NT2/D1 (cell line): ENCODE results near the gene FGFR1OP2.

Source experiments
- DNase-seq: peaks from one replicate; pipeline ENCODE4 v3.0.0-alpha.2; 2011; ENCODE audit warnings: low read depth, low spot score
- H3K27me3 ChIP-seq: 2 replicates; pipeline ENCODE4 v1.6.0; 2011; ENCODE audit warnings: mild to moderate bottlenecking; ENCODE audit not compliant: insufficient read length, insufficient read depth
- H3K36me3 ChIP-seq: 2 replicates; pipeline ENCODE4 v1.6.1; 2011; ENCODE audit warnings: mild to moderate bottlenecking, low read length, mixed read lengths; ENCODE audit not compliant: insufficient read depth, insufficient read length
- H3K4me1 ChIP-seq: 2 replicates; pipeline ENCODE4 v1.5.1; 2011; ENCODE audit not compliant: insufficient read depth, insufficient read length
- H3K4me3 ChIP-seq: 2 replicates; pipeline ENCODE4 v1.5.1; 2011; ENCODE audit warnings: low read depth; ENCODE audit not compliant: insufficient read length
- H3K9ac ChIP-seq: 2 replicates; pipeline ENCODE4 v1.6.0; 2011; ENCODE audit warnings: low read depth; ENCODE audit not compliant: insufficient read length
- H3K9me3 ChIP-seq: 2 replicates; pipeline ENCODE4 v1.5.1; 2011; ENCODE audit warnings: mild to moderate bottlenecking, low read length; ENCODE audit not compliant: insufficient read depth
- SUZ12 ChIP-seq: IDR thresholded peaks from 2 replicates; pipeline ENCODE4 v1.6.1; 2011; ENCODE audit not compliant: insufficient read length, insufficient read depth; ENCODE audit errors: extremely low read depth
- YY1 ChIP-seq: IDR thresholded peaks from 2 replicates; pipeline ENCODE4 v1.6.1; 2011; ENCODE audit not compliant: insufficient read length, insufficient read depth
- ZNF274 ChIP-seq: IDR thresholded peaks from 2 replicates; pipeline ENCODE4 v1.6.1; 2011; ENCODE audit warnings: mild to moderate bottlenecking, low read depth, low read length

The FGFR1OP2 gene

DNA sequence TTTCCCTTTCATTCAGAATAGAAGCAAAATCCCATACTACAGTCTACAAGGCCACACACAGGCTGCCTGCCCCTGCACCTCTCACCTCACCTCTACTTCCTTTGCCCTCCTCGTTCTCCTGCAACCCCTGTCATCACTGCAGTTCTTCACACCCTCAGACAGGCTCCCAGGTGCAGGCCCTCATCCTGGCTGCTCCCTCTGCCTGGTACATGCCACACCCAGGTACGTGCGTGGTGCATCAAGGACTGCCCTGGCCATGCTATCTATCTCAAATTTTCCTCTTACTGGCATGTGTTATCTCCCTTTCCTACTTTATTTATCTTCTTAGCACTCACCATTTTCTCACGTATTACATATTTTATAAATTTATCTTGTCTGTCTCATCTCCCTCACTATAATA lies 51.6 kb downstream of the FGFR1OP2 start:
- Histone ChIP-seq H3K9me3 (no peaks in the 10 kb centered on the region), H3K27me3 (no peaks in the 10 kb centered on the region), H3K4me3 (no peak overlapping the region), H3K4me1 (no peaks in the 10 kb centered on the region), H3K9ac (no peak overlapping the region), H3K36me3 (peaks cover 57% of the 10 kb centered on the region)
- no peak for TF ChIP-seq YY1
- TF ChIP-seq SUZ12: no peak
- TF ChIP-seq ZNF274: no peak
- DNase-seq: no peak

DNA sequence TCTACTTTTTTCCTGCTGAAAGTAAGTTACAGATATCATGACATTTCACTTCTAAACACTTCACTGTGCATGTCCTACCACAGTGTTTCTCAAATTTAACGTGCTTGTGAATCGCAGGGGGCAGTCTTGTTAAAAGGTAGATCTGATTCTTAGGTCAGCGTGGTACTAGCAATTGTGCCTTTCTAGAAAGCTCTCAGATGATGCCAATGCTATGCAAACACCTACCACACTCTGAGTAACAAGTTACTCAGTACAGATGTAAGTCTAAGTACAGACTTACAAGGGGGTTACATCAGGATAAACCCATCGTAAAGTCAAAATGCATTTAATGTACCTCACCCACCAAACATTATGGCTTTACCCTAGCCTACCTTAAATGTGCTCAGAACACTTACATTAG lies 53.6 kb downstream of the FGFR1OP2 start:
- Histone ChIP-seq H3K27me3 (no peaks in the 10 kb centered on the region), H3K9ac (no peak overlapping the region), H3K4me1 (no peaks in the 10 kb centered on the region), H3K36me3 (peaks cover 72% of the 10 kb centered on the region), H3K4me3 (no peak overlapping the region), H3K9me3 (no peaks in the 10 kb centered on the region)
- no peak for TF ChIP-seq YY1
- DNase-seq: no peak

DNA sequence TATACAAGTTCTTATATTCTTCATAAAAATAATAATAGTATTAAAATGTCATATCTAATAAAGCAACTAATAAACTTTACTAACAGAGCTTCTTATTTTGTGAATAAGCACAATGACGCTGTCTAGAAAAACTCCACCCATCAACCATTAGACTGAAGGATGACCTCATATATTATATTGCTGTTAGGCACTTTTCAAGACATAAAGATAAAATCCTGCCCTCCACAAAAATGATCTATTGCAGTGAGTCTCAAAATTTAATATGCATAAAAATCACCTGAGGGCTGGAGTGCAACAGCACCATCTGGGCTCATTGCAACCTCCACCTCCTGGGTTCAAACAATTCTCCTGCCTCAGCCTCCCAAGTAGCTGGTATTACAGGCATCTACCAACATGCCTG lies 55.8 kb downstream of the FGFR1OP2 start:
- Histone ChIP-seq H3K9ac (no peak overlapping the region), H3K27me3 (no peaks in the 10 kb centered on the region), H3K9me3 (no peaks in the 10 kb centered on the region), H3K36me3 (peaks cover 66% of the 10 kb centered on the region), H3K4me3 (no peak overlapping the region), H3K4me1 (no peaks in the 10 kb centered on the region)
- no peak for DNase-seq
- TF ChIP-seq YY1 (no peak), SUZ12 (no peak), ZNF274 (no peak)

DNA sequence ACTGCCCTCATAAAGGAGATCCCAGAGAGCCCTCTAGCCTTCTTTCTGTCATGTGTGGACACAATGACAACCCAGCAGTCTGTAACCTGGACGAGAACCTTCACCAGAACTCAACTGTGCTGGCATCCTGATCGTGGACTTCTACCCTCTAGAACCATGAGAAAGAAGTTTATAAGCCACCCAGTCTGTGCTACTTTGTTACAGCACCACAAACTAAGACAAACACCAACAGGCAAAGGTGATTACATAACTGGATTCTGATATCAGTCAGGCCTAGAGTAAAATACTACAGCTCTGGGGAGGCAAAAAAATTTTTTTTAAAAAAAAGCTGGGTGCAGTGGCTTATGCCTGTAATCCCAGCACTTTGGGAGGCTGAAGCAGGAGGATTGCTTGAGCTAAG lies 57.4 kb downstream of the FGFR1OP2 start:
- no peaks in the 10 kb centered on the region for H3K9me3 ChIP-seq
- no peak for DNase-seq
- H3K4me1 ChIP-seq: no peaks in the 10 kb centered on the region
- no peak overlapping the region for H3K9ac ChIP-seq
- no peak overlapping the region for H3K4me3 ChIP-seq
- TF ChIP-seq SUZ12 (no peak), ZNF274 (no peak), YY1 (no peak)
- H3K36me3 ChIP-seq: peaks cover 58% of the 10 kb centered on the region
- no peaks in the 10 kb centered on the region for H3K27me3 ChIP-seq

DNA sequence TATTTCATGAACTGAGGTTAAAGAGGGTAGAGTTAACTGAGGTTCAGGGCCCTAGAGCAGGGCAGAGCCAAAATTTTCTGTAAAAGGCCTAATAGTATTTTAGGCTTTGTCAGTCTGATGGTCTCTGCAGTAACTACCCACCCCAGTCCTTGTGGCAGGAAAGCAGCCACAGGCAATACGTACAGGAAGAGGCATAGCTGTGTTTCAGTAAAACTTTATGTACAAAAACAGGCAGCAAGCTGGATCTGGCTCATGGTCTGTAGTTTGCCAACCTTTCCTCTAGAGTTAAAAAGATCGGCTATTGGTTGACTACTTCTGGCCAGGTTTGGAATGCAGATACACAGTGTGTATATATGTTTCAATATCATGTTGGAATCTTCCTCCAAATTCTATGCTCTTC lies 58.7 kb downstream of the FGFR1OP2 start:
- Histone ChIP-seq H3K9ac (no peak overlapping the region), H3K36me3 (peaks cover 63% of the 10 kb centered on the region), H3K27me3 (no peaks in the 10 kb centered on the region), H3K4me1 (no peaks in the 10 kb centered on the region), H3K9me3 (no peaks in the 10 kb centered on the region), H3K4me3 (no peak overlapping the region)
- no peak for DNase-seq
- no peak for TF ChIP-seq SUZ12
- TF ChIP-seq YY1: no peak
- TF ChIP-seq ZNF274: no peak

DNA sequence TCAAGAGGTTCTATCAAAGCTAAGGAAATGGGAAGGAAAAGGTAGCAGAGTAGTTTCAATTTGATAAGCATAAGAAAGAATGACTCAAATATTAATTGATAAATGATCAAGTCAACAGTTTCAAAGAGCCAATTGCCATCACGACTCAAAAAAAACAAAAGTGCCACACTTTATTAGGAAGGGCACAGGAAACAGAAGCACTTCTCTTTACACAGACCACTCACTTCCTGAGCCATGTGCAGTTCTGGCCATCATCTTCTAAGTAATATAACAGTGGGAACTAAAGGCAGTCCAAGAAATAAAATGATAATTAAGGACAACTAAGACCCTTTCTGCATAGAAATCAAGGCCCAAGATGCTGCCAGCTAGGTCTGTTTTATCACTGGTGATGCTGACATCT lies 62.7 kb downstream of the FGFR1OP2 start:
- Histone ChIP-seq H3K4me3 (no peak overlapping the region), H3K36me3 (peaks cover 39% of the 10 kb centered on the region), H3K4me1 (no peaks in the 10 kb centered on the region), H3K9ac (no peak overlapping the region), H3K27me3 (no peaks in the 10 kb centered on the region), H3K9me3 (no peaks in the 10 kb centered on the region)
- TF ChIP-seq YY1: no peak
- TF ChIP-seq SUZ12: no peak
- no peak for TF ChIP-seq ZNF274
- DNase-seq: no peak

DNA sequence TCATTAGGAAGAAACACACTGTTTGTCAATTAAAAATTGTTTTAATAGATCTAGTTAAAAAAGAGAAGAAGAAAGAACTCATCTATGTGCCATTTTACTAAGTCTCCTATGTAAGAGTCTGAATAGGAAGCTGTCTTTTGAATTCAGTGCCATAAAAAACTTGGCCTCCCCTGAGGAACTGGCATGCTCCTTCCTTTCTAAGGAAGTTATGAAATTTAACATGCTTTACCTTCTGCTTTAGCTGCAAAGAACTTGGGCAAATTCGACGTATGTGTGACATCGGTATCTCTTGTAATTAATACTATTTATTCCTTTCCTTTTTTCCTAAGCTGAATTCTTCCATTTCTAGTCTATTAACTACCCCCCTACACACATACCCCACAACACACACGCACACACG lies 63.4 kb downstream of the FGFR1OP2 start:
- no peaks in the 10 kb centered on the region for H3K27me3 ChIP-seq
- no peak overlapping the region for H3K9ac ChIP-seq
- TF ChIP-seq SUZ12 (no peak), ZNF274 (no peak), YY1 (no peak)
- no peak overlapping the region for H3K4me3 ChIP-seq
- DNase-seq: no peak
- peaks cover 32% of the 10 kb centered on the region for H3K36me3 ChIP-seq
- H3K4me1 ChIP-seq: no peaks in the 10 kb centered on the region
- no peaks in the 10 kb centered on the region for H3K9me3 ChIP-seq

DNA sequence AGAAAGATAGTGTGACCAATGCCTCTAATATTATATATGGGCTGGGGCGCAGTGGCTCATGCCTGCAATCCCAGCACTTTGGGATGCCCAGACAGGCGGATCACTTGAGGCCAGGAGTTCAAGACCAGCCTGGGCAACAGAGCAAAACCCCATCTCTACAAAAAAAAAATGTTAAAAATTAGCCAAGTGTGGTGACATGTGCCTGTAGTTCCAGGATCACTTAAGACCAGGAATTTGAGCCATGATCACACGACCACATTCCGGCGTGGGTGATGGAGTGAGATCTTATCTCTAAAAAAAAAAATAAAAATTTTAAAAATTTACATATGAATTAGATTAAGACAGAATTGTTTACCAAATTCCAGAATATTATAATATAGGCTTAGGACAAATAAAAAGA lies 63.9 kb downstream of the FGFR1OP2 start:
- no peaks in the 10 kb centered on the region for H3K4me1 ChIP-seq
- no peaks in the 10 kb centered on the region for H3K9me3 ChIP-seq
- TF ChIP-seq YY1 (no peak), ZNF274 (no peak), SUZ12 (no peak)
- no peak overlapping the region for H3K9ac ChIP-seq
- H3K36me3 ChIP-seq: peaks cover 28% of the 10 kb centered on the region
- no peaks in the 10 kb centered on the region for H3K27me3 ChIP-seq
- H3K4me3 ChIP-seq: no peak overlapping the region
- DNase-seq: no peak
